Mesenchymal stem cell (in vitro differentiated cells and primary cell): ENCODE results near the gene C1QL1.
A peak's percentile ranks its signal among the peaks of the same experiment; 100 is the strongest.

Source experiments
- DNase-seq: peaks from one replicate; pipeline ENCODE4 v3.0.0-alpha.2; 2013
- H2AFZ ChIP-seq: one replicate; pipeline ENCODE4 v1.6.1; 2013; ENCODE audit warnings: low read depth, mild to moderate bottlenecking, control low read depth, inconsistent platforms, low read length, moderate library complexity
- H2AK5ac ChIP-seq: 2 replicates; pipeline ENCODE4 v1.6.1; 2013; ENCODE audit warnings: low read length, moderate library complexity, mild to moderate bottlenecking, inconsistent platforms; ENCODE audit not compliant: severe bottlenecking
- H2BK120ac ChIP-seq: one replicate; pipeline ENCODE4 v1.6.1; 2013; ENCODE audit warnings: low read depth, mild to moderate bottlenecking, inconsistent platforms, low read length, moderate library complexity
- H2BK12ac ChIP-seq, 2 experiments: one replicate each; pipeline ENCODE4 v1.6.1; 2013; ENCODE audit warnings: inconsistent platforms in 2 of 2, low read length in 2 of 2, mild to moderate bottlenecking in 2 of 2, moderate library complexity in 2 of 2, control low read depth in 1 of 2
- H2BK15ac ChIP-seq: one replicate; pipeline ENCODE4 v1.6.1; 2013; ENCODE audit warnings: mild to moderate bottlenecking, low read depth, inconsistent platforms; ENCODE audit not compliant: poor library complexity, severe bottlenecking
- H2BK5ac ChIP-seq: 2 replicates; pipeline ENCODE4 v1.6.1; 2013; ENCODE audit warnings: low read depth, mild to moderate bottlenecking, low read length, control low read depth, inconsistent platforms; ENCODE audit not compliant: poor library complexity, severe bottlenecking
- H3K14ac ChIP-seq, 2 experiments: one replicate each; pipeline ENCODE4 v1.6.1; 2013; ENCODE audit warnings: inconsistent platforms in 2 of 2, low read length in 2 of 2, control low read depth in 1 of 2, mild to moderate bottlenecking in 1 of 2, moderate library complexity in 1 of 2
- H3K18ac ChIP-seq, 2 experiments: one replicate each; pipeline ENCODE4 v1.6.1; 2013; ENCODE audit warnings: inconsistent platforms in 2 of 2, low read length in 2 of 2, control low read depth in 1 of 2, low read depth in 1 of 2, mild to moderate bottlenecking in 1 of 2
- H3K23ac ChIP-seq, 2 experiments: one replicate each; pipeline ENCODE4 v1.6.1; 2013; ENCODE audit warnings: inconsistent platforms in 2 of 2, low read length in 2 of 2, mild to moderate bottlenecking in 2 of 2, moderate library complexity in 2 of 2, control low read depth in 1 of 2
- H3K27ac ChIP-seq: 2 replicates; pipeline ENCODE4 v1.5.1; 2013; ENCODE audit warnings: mild to moderate bottlenecking, moderate library complexity, low read length, control low read depth, inconsistent platforms; ENCODE audit not compliant: poor library complexity, severe bottlenecking
- H3K27me3 ChIP-seq, 2 experiments: 2 replicates each; pipeline versions ENCODE4 v1.6.1 to v1.7.0; 2013; ENCODE audit warnings: low read length in 2 of 2, mild to moderate bottlenecking in 2 of 2, moderate library complexity in 2 of 2, control low read depth in 1 of 2, inconsistent platforms in 1 of 2; ENCODE audit not compliant: control insufficient read depth in 1 of 2, insufficient read depth in 1 of 2
- H3K36me3 ChIP-seq, 2 experiments: 2 replicates each; pipeline versions ENCODE4 v1.6.1 to v1.7.0; 2013; ENCODE audit warnings: low read length in 2 of 2, control low read depth in 1 of 2, inconsistent platforms in 1 of 2, low read depth in 1 of 2, mild to moderate bottlenecking in 1 of 2; ENCODE audit not compliant: insufficient read depth in 2 of 2, control insufficient read depth in 1 of 2
- H3K4ac ChIP-seq, 2 experiments: one replicate each; pipeline ENCODE4 v1.6.1; 2013; ENCODE audit warnings: inconsistent platforms in 2 of 2, low read length in 2 of 2, mild to moderate bottlenecking in 2 of 2, moderate library complexity in 2 of 2, control low read depth in 1 of 2, low read depth in 1 of 2
- H3K4me1 ChIP-seq: 2 replicates; pipeline ENCODE4 v1.6.1; 2013; ENCODE audit warnings: low read depth, low read length, control low read depth; ENCODE audit not compliant: control insufficient read depth, insufficient read depth
- H3K4me2 ChIP-seq: 2 replicates; pipeline ENCODE4 v1.6.1; 2013; ENCODE audit warnings: low read length, mild to moderate bottlenecking, inconsistent platforms; ENCODE audit not compliant: poor library complexity, severe bottlenecking
- H3K4me3 ChIP-seq, 2 experiments: 2 replicates each; pipeline versions ENCODE4 v1.5.1 to v1.7.0; 2013; ENCODE audit warnings: low read length in 2 of 2, mild to moderate bottlenecking in 2 of 2, control low read depth in 1 of 2, low read depth in 1 of 2; ENCODE audit not compliant: insufficient read depth in 1 of 2
- H3K79me1 ChIP-seq: replicated peaks from 2 replicates; pipeline ENCODE4 v1.6.1; 2013; ENCODE audit warnings: mild to moderate bottlenecking, control low read depth, low read length, inconsistent platforms; ENCODE audit not compliant: poor library complexity, severe bottlenecking
- H3K9ac ChIP-seq: 2 replicates; pipeline ENCODE4 v1.7.0; 2013; ENCODE audit warnings: mild to moderate bottlenecking, low read length, moderate library complexity
- H3K9me3 ChIP-seq: 2 replicates; pipeline ENCODE4 v1.7.0; 2013; ENCODE audit warnings: mild to moderate bottlenecking, low read length; ENCODE audit not compliant: control insufficient read depth
- H4K8ac ChIP-seq: one replicate; pipeline ENCODE4 v1.6.1; 2013; ENCODE audit warnings: inconsistent platforms, mild to moderate bottlenecking, low read length, moderate library complexity
- H4K91ac ChIP-seq: one replicate; pipeline ENCODE4 v1.6.1; 2013; ENCODE audit warnings: mild to moderate bottlenecking, low read length, inconsistent platforms
- WGBS: methylation state at CpG from one replicate; pipeline ENCODE4 v1.1.7; 2013; ENCODE audit warnings: mixed read lengths; 5-methylcytosine and 5-hydroxymethylcytosine counted together

The C1QL1 gene

GRCh38 chr17:44977065-44977464 lies 9.0 kb upstream of the C1QL1 start:
- peak overlapping the region; percentile 59 to 69 for H2BK12ac ChIP-seq
- H3K4me3 ChIP-seq, result no peak overlapping the region
- H3K27me3 ChIP-seq, result peaks cover 40 to 76% of the 10 kb centered on the region in 2 experiments
- no peak overlapping the region for H3K14ac ChIP-seq
- no peaks in the 10 kb centered on the region for H3K79me1 ChIP-seq
- H4K91ac ChIP-seq, result peak overlapping the region; percentile 85
- no peak overlapping the region for H3K23ac ChIP-seq
- H2AFZ ChIP-seq, result no peak overlapping the region
- no peaks in the 10 kb centered on the region for H3K36me3 ChIP-seq
- H2BK15ac ChIP-seq, result no peak overlapping the region
- no peak overlapping the region for H2AK5ac ChIP-seq
- peak overlapping the region; percentile 88 to 93 for H3K18ac ChIP-seq
- H3K4me2 ChIP-seq, result no peak overlapping the region
- WGBS, result 79% methylated on average over 3 of the region's 3 CpGs
- no peak overlapping the region for H3K9ac ChIP-seq
- no peak overlapping the region for H3K27ac ChIP-seq
- H3K4me1 ChIP-seq, result peaks cover 5% of the 10 kb centered on the region
- H3K4ac ChIP-seq, result no peak overlapping the region
- H2BK5ac ChIP-seq, result no peak overlapping the region
- no peak overlapping the region for H2BK120ac ChIP-seq
- DNase-seq, result no peak
- H3K9me3 ChIP-seq, result no peaks in the 10 kb centered on the region
- no peak overlapping the region for H4K8ac ChIP-seq

GRCh38 chr17:44976206-44976605 lies 8.1 kb upstream of the C1QL1 start:
- peaks cover 40 to 70% of the 10 kb centered on the region in 2 experiments for H3K27me3 ChIP-seq
- peak overlapping the region in 1 of 2 experiments; percentile 45 for H3K14ac ChIP-seq
- no peaks in the 10 kb centered on the region for H3K79me1 ChIP-seq
- peaks cover 7% of the 10 kb centered on the region for H3K4me1 ChIP-seq
- no peaks in the 10 kb centered on the region for H3K9me3 ChIP-seq
- no peak overlapping the region for H3K27ac ChIP-seq
- no peak overlapping the region for H2BK15ac ChIP-seq
- 77% methylated on average over 9 of the region's 13 CpGs for WGBS
- H2AFZ ChIP-seq, result no peak overlapping the region
- peak overlapping the region in 1 of 2 experiments; percentile 69 for H2BK12ac ChIP-seq
- H3K4ac ChIP-seq, result no peak overlapping the region
- H3K18ac ChIP-seq, result no peak overlapping the region
- H3K23ac ChIP-seq, result no peak overlapping the region
- no peak overlapping the region for H3K4me3 ChIP-seq
- no peak overlapping the region for H2AK5ac ChIP-seq
- DNase-seq, result no peak
- no peak overlapping the region for H4K91ac ChIP-seq
- H2BK5ac ChIP-seq, result no peak overlapping the region
- H3K36me3 ChIP-seq, result no peaks in the 10 kb centered on the region
- no peak overlapping the region for H2BK120ac ChIP-seq
- no peak overlapping the region for H3K4me2 ChIP-seq
- no peak overlapping the region for H4K8ac ChIP-seq
- H3K9ac ChIP-seq, result no peak overlapping the region

DNA sequence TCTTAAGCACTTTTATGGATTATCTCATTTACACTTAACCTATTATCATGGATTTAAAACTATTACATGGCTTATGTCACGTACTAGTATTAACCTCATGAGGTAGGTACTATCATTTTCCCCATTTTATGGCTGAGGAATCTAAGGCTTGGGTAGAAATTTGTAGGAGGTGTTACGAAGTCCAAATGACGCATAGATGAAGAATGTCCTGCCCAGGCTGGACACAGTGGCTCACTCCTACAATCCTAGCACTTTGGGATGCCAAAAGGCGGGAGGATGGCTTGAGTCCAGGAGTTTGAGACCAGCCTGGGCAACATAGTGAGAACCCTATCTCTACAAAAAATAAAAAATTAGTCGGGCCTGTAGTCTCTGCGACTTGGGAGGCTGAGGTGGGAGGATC lies 4.8 kb upstream of the C1QL1 start:
- Histone ChIP-seq H3K4me2 (no peak overlapping the region), H2BK120ac (no peak overlapping the region), H3K9ac (no peak overlapping the region), H2BK5ac (no peak overlapping the region), H3K4ac (no peak overlapping the region), H3K79me1 (no peaks in the 10 kb centered on the region), H2BK15ac (no peak overlapping the region), H3K36me3 (no peaks in the 10 kb centered on the region), H3K14ac (no peak overlapping the region), H4K91ac (no peak overlapping the region), H3K9me3 (no peaks in the 10 kb centered on the region), H3K27ac (no peak overlapping the region), H3K18ac (no peak overlapping the region), H2BK12ac (no peak overlapping the region), H4K8ac (no peak overlapping the region), H3K4me3 (no peak overlapping the region), H2AFZ (no peak overlapping the region), H3K23ac (no peak overlapping the region), H3K4me1 (peaks cover 25% of the 10 kb centered on the region), H2AK5ac (no peak overlapping the region), H3K27me3 (peaks cover 36 to 57% of the 10 kb centered on the region in 2 experiments)
- WGBS, result 87% methylated on average over 4 of the region's 6 CpGs
- DNase-seq, result no peak

DNA sequence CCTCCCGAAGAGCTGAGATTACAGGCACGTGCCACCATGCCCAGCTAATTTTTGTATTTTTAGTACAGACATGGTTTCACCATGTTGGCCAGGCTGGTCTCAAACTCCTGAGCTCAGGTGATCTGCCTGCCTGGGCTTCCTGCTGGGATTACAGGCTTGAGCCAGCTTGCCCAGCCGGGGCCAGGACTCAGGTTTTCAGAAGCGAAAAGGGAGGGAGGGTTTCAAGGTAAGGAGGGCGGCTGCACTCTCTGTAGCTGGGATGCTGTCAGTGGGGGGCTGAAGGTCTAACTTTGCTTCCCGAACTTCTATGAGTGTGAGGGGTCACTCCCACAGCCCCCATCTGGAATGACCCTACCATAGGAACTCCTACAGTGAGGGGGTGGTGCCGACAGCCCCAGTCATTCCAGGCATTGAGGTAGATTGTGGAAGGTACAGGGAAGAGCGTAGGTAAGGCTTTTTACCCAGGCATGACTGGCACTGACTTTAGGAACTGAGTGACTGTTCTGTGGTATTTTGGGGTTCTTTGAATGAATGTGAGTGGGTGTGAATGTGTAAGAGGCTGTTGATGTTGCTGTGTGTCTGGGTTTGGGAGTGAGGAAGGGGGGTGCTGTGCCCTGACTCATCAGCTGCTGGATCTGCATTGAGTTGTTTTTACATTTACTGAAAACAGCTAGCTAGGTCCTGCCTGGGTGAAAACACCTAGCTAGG lies 3.8 kb upstream of the C1QL1 start:
- no peak overlapping the region for H3K27ac ChIP-seq
- H3K79me1 ChIP-seq, result no peaks in the 10 kb centered on the region
- peak overlapping the region in 1 of 2 experiments; percentile 8 for H3K18ac ChIP-seq
- H3K27me3 ChIP-seq, result peaks cover 31 to 56% of the 10 kb centered on the region in 2 experiments
- no peak overlapping the region for H3K23ac ChIP-seq
- H2BK12ac ChIP-seq, result peak overlapping the region in 1 of 2 experiments; percentile 14
- H2BK5ac ChIP-seq, result no peak overlapping the region
- WGBS, result 57% methylated on average over 7 of the region's 8 CpGs
- H3K4ac ChIP-seq, result no peak overlapping the region
- peaks cover 35% of the 10 kb centered on the region for H3K4me1 ChIP-seq
- peak; percentile 33 for DNase-seq
- peak overlapping the region in 1 of 2 experiments; percentile 48 for H3K14ac ChIP-seq
- no peak overlapping the region for H3K4me2 ChIP-seq
- no peak overlapping the region for H3K4me3 ChIP-seq
- no peak overlapping the region for H2BK120ac ChIP-seq
- no peaks in the 10 kb centered on the region for H3K9me3 ChIP-seq
- no peak overlapping the region for H4K8ac ChIP-seq
- H2BK15ac ChIP-seq, result no peak overlapping the region
- H3K36me3 ChIP-seq, result no peaks in the 10 kb centered on the region
- no peak overlapping the region for H4K91ac ChIP-seq
- no peak overlapping the region for H2AK5ac ChIP-seq
- no peak overlapping the region for H3K9ac ChIP-seq
- no peak overlapping the region for H2AFZ ChIP-seq
